ENCODE measurements around the gene ADPGK.
"Not testable (repeated sequence)": the region's sequence is repeated elsewhere in the genome, so short reads cannot be mapped to it uniquely, and the experiment has no call there.

GRCh38 chr15:72725851-72726250 lies 57.7 kb downstream of the ADPGK start:
- not testable (repeated sequence) for TF ChIP-seq CTCF, POLR2A, POLR2AphosphoS5, EP300 (IDR thresholded peaks at IDR 0.05)
